K562 (cell line): ENCODE measurements around the gene GCNT2.

Experiments used
- CREB1 ChIP-seq, 2 experiments: sonication (generic) in 1 of 2; formaldehyde crosslinking in 1 of 2; IDR thresholded peaks; 2 replicates each; pipeline versions ENCODE4 v1.6.1 to v1.8.0; 2012 to 2022; ENCODE audit warnings: inconsistent platforms in 1 of 2, mild to moderate bottlenecking in 1 of 2, missing genetic modification reagents in 1 of 2, moderate library complexity in 1 of 2
- POLR2A ChIP-seq: fragments of 450-650 bp; conservative IDR thresholded peaks from 2 replicates; pipeline ENCODE4 v1.6.1; 2016
- PYGO2 ChIP-seq: fragments of 450-650 bp; IDR thresholded peaks from 2 replicates; pipeline ENCODE4 v1.6.1; 2016; ENCODE audit warnings: mild to moderate bottlenecking, missing genetic modification characterization, moderate library complexity, missing compliant biosample characterization
- SIN3A ChIP-seq, 2 experiments: fragments of 150-350 bp in 1 of 2; IDR thresholded peaks; 2 replicates each; pipeline ENCODE4 v1.6.1; 2011 to 2016; ENCODE audit warnings: borderline replicate concordance in 2 of 2, low read depth in 2 of 2, low read length in 2 of 2, mild to moderate bottlenecking in 2 of 2, moderate library complexity in 2 of 2; ENCODE audit not compliant: control insufficient read depth in 1 of 2
- SNRNP70 ChIP-seq: fragments of 200-400 bp; formaldehyde crosslinking; optimal IDR thresholded peaks from 2 replicates; pipeline ENCODE3; 2017; ENCODE audit warnings: low read depth, low read length
- SRSF3 ChIP-seq: fragments of 200-400 bp; formaldehyde crosslinking; IDR thresholded peaks from 2 replicates; pipeline ENCODE4 v1.6.1; 2016; ENCODE audit warnings: mild to moderate bottlenecking, low read length, moderate library complexity; ENCODE audit not compliant: insufficient read depth
- TCF7 ChIP-seq: sonication (generic); IDR thresholded peaks from 2 replicates; pipeline ENCODE4 v1.6.1; 2016; ENCODE audit warnings: antibody characterized with exemption, borderline replicate concordance
- ZNF197 ChIP-seq: fragments of 200-800 bp; sonication (Bioruptor generic); IDR thresholded peaks from 2 replicates; pipeline ENCODE4 v1.6.1; 2016; ENCODE audit warnings: low read depth, missing genetic modification characterization, missing compliant biosample characterization
- ZNF224 ChIP-seq: sonication (generic); formaldehyde crosslinking; IDR thresholded peaks from 2 replicates; pipeline ENCODE4 v1.8.0; 2022; ENCODE audit warnings: mild to moderate bottlenecking, missing genetic modification reagents
- TF ChIP-seq, protein P1 (sequence below), 2 experiments: fragments of 200-800 bp in 1 of 2; sonication (Bioruptor generic) in 1 of 2; sonication (generic) in 1 of 2; formaldehyde crosslinking in 1 of 2; IDR thresholded peaks in 1 of 2; conservative IDR thresholded peaks in 1 of 2; 2 replicates each; pipeline versions ENCODE4 v1.5.0 to v1.6.1; 2016 to 2020; ENCODE audit warnings: missing compliant biosample characterization in 1 of 2, missing genetic modification characterization in 1 of 2, missing genetic modification reagents in 1 of 2
- TF ChIP-seq, protein P2 (sequence below): fragments of 250-450 bp; sonication (Bioruptor Pico); IDR thresholded peaks from 2 replicates; pipeline ENCODE4 v1.5.0; 2022; ENCODE audit warnings: mild to moderate bottlenecking
- TF ChIP-seq, protein P3 (sequence below): sonication (generic); formaldehyde crosslinking; IDR thresholded peaks from 2 replicates; pipeline ENCODE4 v1.9.0; 2022; ENCODE audit warnings: mild to moderate bottlenecking, missing genetic modification reagents

DNA sequence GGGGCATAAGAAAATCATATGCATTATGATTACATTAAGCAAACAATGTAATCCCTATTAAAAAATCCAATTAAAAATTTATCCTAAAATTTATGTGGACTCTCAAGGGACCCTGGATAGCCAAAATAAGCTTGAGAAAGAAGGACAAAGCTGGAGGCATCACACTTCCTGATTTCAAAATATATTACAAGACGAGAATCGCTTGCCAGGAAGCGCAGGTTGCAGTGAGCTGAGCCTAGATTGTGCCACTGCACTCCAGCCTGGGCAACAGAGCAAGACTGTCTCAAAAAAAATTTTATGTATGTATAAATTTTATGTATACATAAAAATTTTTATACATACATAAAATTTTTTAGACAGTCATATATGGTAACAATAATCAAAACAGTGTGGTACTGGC is 48.5 kb upstream of the GCNT2 start:
- TF ChIP-seq ZNF197 (no peak), POLR2A (no peak), CREB1 (IDR thresholded peaks at IDR 0.05) (no peak), CREB1 (CRISPR knock-in tag; IDR thresholded peaks at IDR 0.05) (no peak), TCF7 (no peak), SRSF3 (no peak), SIN3A (IDR thresholded peaks at IDR 0.05; ENCODE audit: borderline replicate concordance in 2 of 2, control insufficient read depth in 1 of 2, low read depth in 2 of 2, low read length in 2 of 2) (no peak), ZNF224 (CRISPR knock-in tag) (no peak), SNRNP70 (no peak), PYGO2 (no peak)
- TF ChIP-seq, protein P1, sequence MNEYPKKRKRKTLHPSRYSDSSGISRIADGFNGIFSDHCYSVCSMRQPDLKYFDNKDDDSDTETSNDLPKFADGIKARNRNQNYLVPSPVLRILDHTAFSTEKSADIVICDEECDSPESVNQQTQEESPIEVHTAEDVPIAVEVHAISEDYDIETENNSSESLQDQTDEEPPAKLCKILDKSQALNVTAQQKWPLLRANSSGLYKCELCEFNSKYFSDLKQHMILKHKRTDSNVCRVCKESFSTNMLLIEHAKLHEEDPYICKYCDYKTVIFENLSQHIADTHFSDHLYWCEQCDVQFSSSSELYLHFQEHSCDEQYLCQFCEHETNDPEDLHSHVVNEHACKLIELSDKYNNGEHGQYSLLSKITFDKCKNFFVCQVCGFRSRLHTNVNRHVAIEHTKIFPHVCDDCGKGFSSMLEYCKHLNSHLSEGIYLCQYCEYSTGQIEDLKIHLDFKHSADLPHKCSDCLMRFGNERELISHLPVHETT (CRISPR knock-in tag; conservative IDR thresholded peaks at IDR 0.05 in 1 of 2, IDR thresholded peaks at IDR 0.05 in 1 of 2), result no peak
- TF ChIP-seq, protein P2, sequence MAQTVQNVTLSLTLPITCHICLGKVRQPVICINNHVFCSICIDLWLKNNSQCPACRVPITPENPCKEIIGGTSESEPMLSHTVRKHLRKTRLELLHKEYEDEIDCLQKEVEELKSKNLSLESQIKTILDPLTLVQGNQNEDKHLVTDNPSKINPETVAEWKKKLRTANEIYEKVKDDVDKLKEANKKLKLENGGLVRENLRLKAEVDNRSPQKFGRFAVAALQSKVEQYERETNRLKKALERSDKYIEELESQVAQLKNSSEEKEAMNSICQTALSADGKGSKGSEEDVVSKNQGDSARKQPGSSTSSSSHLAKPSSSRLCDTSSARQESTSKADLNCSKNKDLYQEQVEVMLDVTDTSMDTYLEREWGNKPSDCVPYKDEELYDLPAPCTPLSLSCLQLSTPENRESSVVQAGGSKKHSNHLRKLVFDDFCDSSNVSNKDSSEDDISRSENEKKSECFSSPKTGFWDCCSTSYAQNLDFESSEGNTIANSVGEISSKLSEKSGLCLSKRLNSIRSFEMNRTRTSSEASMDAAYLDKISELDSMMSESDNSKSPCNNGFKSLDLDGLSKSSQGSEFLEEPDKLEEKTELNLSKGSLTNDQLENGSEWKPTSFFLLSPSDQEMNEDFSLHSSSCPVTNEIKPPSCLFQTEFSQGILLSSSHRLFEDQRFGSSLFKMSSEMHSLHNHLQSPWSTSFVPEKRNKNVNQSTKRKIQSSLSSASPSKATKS (CRISPR knock-in tag), result no peak
- TF ChIP-seq, protein P3, sequence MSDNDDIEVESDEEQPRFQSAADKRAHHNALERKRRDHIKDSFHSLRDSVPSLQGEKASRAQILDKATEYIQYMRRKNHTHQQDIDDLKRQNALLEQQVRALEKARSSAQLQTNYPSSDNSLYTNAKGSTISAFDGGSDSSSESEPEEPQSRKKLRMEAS (CRISPR knock-in tag), result no peak
